HEK293 (cell line): Measurements from ENCODE around the gene PPARA.

Source experiments
- CTCF ChIA-PET: fragments of 350-600 bp; formaldehyde crosslinking; extraction: SDS; loops from one replicate; lab custom pipeline; 2021; ENCODE audit warnings: antibody characterized with exemption; lab: Yijun Ruan, JAX
- POLR2A ChIA-PET: fragments of 300-600 bp; formaldehyde crosslinking; extraction: SDS; loops from one replicate; lab custom pipeline; 2020; ENCODE audit warnings: antibody characterized with exemption, inconsistent platforms; lab: Yijun Ruan, JAX
- H3K27ac ChIP-seq: fragments of 200-500 bp; sonication (Bioruptor generic); 2 replicates; pipeline ENCODE4 v1.5.1; 2014; ENCODE audit warnings: low read depth, low read length, control low read depth, inconsistent platforms; ENCODE audit errors: extremely low read depth
- H3K36me3 ChIP-seq, 2 experiments: fragments of 200-500 bp in 1 of 2; sonication (Bioruptor generic) in 1 of 2; 1 replicate in 1 of 2; 2 replicates in 1 of 2; pipeline ENCODE4 v1.5.1; 2014 to 2017; ENCODE audit warnings: inconsistent platforms in 2 of 2, low read length in 2 of 2; ENCODE audit not compliant: control insufficient read depth in 2 of 2, insufficient read depth in 1 of 2
- H3K4me1 ChIP-seq: fragments of 200-500 bp; sonication (Bioruptor generic); 2 replicates; pipeline ENCODE4 v1.5.1; 2014; ENCODE audit warnings: mild to moderate bottlenecking, low read length, inconsistent platforms; ENCODE audit not compliant: control insufficient read depth, insufficient read depth
- H3K4me3 ChIP-seq: 2 replicates; pipeline ENCODE4 v1.5.1; 2011; ENCODE audit warnings: low read depth, mild to moderate bottlenecking, control low read depth, low read length, moderate library complexity
- H3K9me3 ChIP-seq: fragments of 200-500 bp; sonication (Bioruptor generic); 2 replicates; pipeline ENCODE4 v1.5.1; 2014; ENCODE audit warnings: low read depth, low read length, inconsistent platforms; ENCODE audit not compliant: control insufficient read depth, insufficient read depth
- INSM2 ChIP-seq: fragments of 450-650 bp; formaldehyde crosslinking; IDR thresholded peaks from 2 replicates; pipeline ENCODE4 v1.5.1; 2016; ENCODE audit warnings: missing biosample characterization, missing genetic modification characterization
- MZF1 ChIP-seq: fragments of 450-650 bp; formaldehyde crosslinking; IDR thresholded peaks from 2 replicates; pipeline ENCODE4 v1.5.1; 2017; ENCODE audit warnings: missing biosample characterization, missing genetic modification characterization, borderline replicate concordance
- PRDM6 ChIP-seq: fragments of 450-650 bp; formaldehyde crosslinking; IDR thresholded peaks from 2 replicates; pipeline ENCODE4 v1.5.1; 2017; ENCODE audit warnings: missing biosample characterization, missing genetic modification characterization
- ZBTB20 ChIP-seq: fragments of 450-650 bp; formaldehyde crosslinking; IDR thresholded peaks from 2 replicates; pipeline ENCODE4 v1.5.1; 2016; ENCODE audit warnings: missing biosample characterization, missing genetic modification characterization
- ZNF114 ChIP-seq: fragments of 450-650 bp; formaldehyde crosslinking; IDR thresholded peaks from 2 replicates; pipeline ENCODE4 v1.5.0; 2017; ENCODE audit warnings: missing biosample characterization, missing genetic modification characterization
- ZNF223 ChIP-seq: fragments of 450-650 bp; formaldehyde crosslinking; IDR thresholded peaks from 2 replicates; pipeline ENCODE4 v1.5.1; 2016; ENCODE audit warnings: missing biosample characterization, missing genetic modification characterization
- ZNF324 ChIP-seq: fragments of 450-650 bp; formaldehyde crosslinking; IDR thresholded peaks from 2 replicates; pipeline ENCODE4 v1.5.1; 2016; ENCODE audit warnings: missing biosample characterization, missing genetic modification characterization
- ZNF391 ChIP-seq: fragments of 450-650 bp; formaldehyde crosslinking; IDR thresholded peaks from 2 replicates; pipeline ENCODE4 v1.5.1; 2016; ENCODE audit warnings: low read depth, missing biosample characterization, missing genetic modification characterization, borderline replicate concordance
- ZNF501 ChIP-seq: fragments of 450-650 bp; formaldehyde crosslinking; IDR thresholded peaks from 2 replicates; pipeline ENCODE4 v1.5.1; 2016; ENCODE audit warnings: missing biosample characterization, missing genetic modification characterization
- ZNF596 ChIP-seq: fragments of 450-650 bp; IDR thresholded peaks from 2 replicates; pipeline ENCODE4 v1.5.0; 2018; ENCODE audit warnings: missing biosample characterization, mild to moderate bottlenecking, missing genetic modification characterization, moderate library complexity
- ZNF623 ChIP-seq: fragments of 450-650 bp; formaldehyde crosslinking; IDR thresholded peaks from 2 replicates; pipeline ENCODE4 v1.5.1; 2016; ENCODE audit warnings: missing biosample characterization, missing genetic modification characterization
- TF ChIP-seq, protein P1 (sequence below): fragments of 450-650 bp; formaldehyde crosslinking; IDR thresholded peaks from 2 replicates; pipeline ENCODE4 v1.5.1; 2016; ENCODE audit warnings: missing biosample characterization, missing genetic modification characterization
- TF ChIP-seq, protein P2 (sequence below): fragments of 450-650 bp; formaldehyde crosslinking; IDR thresholded peaks from 2 replicates; pipeline ENCODE4 v1.5.1; 2016; ENCODE audit warnings: missing biosample characterization, missing genetic modification characterization
- TF ChIP-seq, protein P3 (sequence below): fragments of 450-650 bp; formaldehyde crosslinking; IDR thresholded peaks from 2 replicates; pipeline ENCODE4 v1.5.1; 2017; ENCODE audit warnings: missing biosample characterization, mild to moderate bottlenecking, missing genetic modification characterization, moderate library complexity

The PPARA gene

GRCh38 chr22:46122511-46122971 lies 27.8 kb upstream of the PPARA start (continued):
- TF ChIP-seq ZNF391 (tag by site-specific recombination) (0 out of 2 replicates have a peak, but pooled peaks have one; percentile 42), ZNF623 (tag by site-specific recombination) (no peak)
- TF ChIP-seq, protein P1, sequence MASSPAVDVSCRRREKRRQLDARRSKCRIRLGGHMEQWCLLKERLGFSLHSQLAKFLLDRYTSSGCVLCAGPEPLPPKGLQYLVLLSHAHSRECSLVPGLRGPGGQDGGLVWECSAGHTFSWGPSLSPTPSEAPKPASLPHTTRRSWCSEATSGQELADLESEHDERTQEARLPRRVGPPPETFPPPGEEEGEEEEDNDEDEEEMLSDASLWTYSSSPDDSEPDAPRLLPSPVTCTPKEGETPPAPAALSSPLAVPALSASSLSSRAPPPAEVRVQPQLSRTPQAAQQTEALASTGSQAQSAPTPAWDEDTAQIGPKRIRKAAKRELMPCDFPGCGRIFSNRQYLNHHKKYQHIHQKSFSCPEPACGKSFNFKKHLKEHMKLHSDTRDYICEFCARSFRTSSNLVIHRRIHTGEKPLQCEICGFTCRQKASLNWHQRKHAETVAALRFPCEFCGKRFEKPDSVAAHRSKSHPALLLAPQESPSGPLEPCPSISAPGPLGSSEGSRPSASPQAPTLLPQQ (tag by site-specific recombination), result peak; percentile 32; the same call in 1 of the 2 replicates

GRCh38 chr22:46122980-46123693 lies 27.2 kb upstream of the PPARA start:
- ChIA-PET CTCF (interaction anchor here (0.6 to 10.8 kb wide), 22 partner anchors 10 to 654 kb away, joined by 3 to 251 read pairs (median 6); partner anchors contain the start of genes GTSE1 and TTC38), POLR2A (interaction anchor here (1.1 kb wide), 1 partner anchor 213 kb away, joined by 4 read pairs; the partner anchor contains the start of gene TRMU)
- Histone ChIP-seq H3K4me3 (no peak overlapping the region), H3K36me3 (no peaks in the 10 kb centered on the region), H3K27ac (no peak overlapping the region), H3K4me1 (no peaks in the 10 kb centered on the region; the same call in 1 of the 2 replicates), H3K9me3 (no peaks in the 10 kb centered on the region)
- TF ChIP-seq ZBTB20, result no peak
- TF ChIP-seq ZNF501, result no peak
- TF ChIP-seq INSM2 (tag by site-specific recombination), result no peak
- TF ChIP-seq ZNF223 (tag by site-specific recombination), result no peak
- TF ChIP-seq, protein P2, sequence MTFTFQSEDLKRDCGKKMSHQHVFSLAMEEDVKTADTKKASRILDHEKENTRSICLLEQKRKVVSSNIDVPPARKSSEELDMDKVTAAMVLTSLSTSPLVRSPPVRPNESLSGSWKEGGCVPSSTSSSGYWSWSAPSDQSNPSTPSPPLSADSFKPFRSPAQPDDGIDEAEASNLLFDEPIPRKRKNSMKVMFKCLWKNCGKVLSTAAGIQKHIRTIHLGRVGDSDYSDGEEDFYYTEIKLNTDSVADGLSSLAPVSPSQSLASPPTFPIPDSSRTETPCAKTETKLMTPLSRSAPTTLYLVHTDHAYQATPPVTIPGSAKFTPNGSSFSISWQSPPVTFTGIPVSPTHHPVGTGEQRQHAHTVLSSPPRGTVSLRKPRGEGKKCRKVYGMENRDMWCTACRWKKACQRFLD (tag by site-specific recombination), result no peak
- no peak for TF ChIP-seq ZNF324 (tag by site-specific recombination)
- TF ChIP-seq PRDM6, result no peak
- TF ChIP-seq ZNF114 (tag by site-specific recombination), result no peak
- TF ChIP-seq MZF1 (tag by site-specific recombination), result no peak
- TF ChIP-seq, protein P3, sequence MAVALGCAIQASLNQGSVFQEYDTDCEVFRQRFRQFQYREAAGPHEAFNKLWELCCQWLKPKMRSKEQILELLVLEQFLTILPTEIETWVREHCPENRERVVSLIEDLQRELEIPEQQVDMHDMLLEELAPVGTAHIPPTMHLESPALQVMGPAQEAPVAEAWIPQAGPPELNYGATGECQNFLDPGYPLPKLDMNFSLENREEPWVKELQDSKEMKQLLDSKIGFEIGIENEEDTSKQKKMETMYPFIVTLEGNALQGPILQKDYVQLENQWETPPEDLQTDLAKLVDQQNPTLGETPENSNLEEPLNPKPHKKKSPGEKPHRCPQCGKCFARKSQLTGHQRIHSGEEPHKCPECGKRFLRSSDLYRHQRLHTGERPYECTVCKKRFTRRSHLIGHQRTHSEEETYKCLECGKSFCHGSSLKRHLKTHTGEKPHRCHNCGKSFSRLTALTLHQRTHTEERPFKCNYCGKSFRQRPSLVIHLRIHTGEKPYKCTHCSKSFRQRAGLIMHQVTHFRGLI (tag by site-specific recombination), result no peak
- TF ChIP-seq ZNF596 (tag by site-specific recombination), result no peak
